Endothelial cell (in vitro differentiated cells): ENCODE measurements around the gene KRTAP5-4. TPM values are rescaled to one million over a fixed set of nuclear protein-coding genes. Genes with fewer than 3 reads are reported as not detected.
"Not testable (repeated sequence)": the region's sequence is repeated elsewhere in the genome, so short reads cannot be mapped to it uniquely, and the experiment has no call there.

Experiments
- DNase-seq: peaks from one replicate; pipeline ENCODE4 v3.0.0; 2021; ENCODE audit warnings: low spot score
- H3K27ac Mint-ChIP-seq: one replicate; pipeline ENCODE4 v1.8.0; 2021; ENCODE audit warnings: mixed read lengths, inconsistent platforms; ENCODE audit not compliant: unreplicated experiment
- H3K27me3 Mint-ChIP-seq: one replicate; pipeline ENCODE4 v1.8.0; 2021; ENCODE audit warnings: mild to moderate bottlenecking, moderate library complexity, mixed read lengths, inconsistent platforms; ENCODE audit not compliant: unreplicated experiment
- H3K36me3 Mint-ChIP-seq: one replicate; pipeline ENCODE4 v1.8.0; 2021; ENCODE audit warnings: mild to moderate bottlenecking, low read depth, mixed read lengths, inconsistent platforms; ENCODE audit not compliant: unreplicated experiment
- H3K4me1 Mint-ChIP-seq: one replicate; pipeline ENCODE4 v1.8.0; 2021; ENCODE audit warnings: mild to moderate bottlenecking, mixed read lengths, inconsistent platforms; ENCODE audit not compliant: unreplicated experiment
- H3K4me3 Mint-ChIP-seq: one replicate; pipeline ENCODE4 v1.8.0; 2021; ENCODE audit warnings: mild to moderate bottlenecking, mixed read lengths, inconsistent platforms; ENCODE audit not compliant: unreplicated experiment
- H3K9me3 Mint-ChIP-seq: one replicate; pipeline ENCODE4 v1.8.0; 2021; ENCODE audit warnings: mixed read lengths, inconsistent platforms; ENCODE audit not compliant: unreplicated experiment
- CTCF ChIP-seq: fragments of 200-600 bp; sonication (generic); IDR thresholded peaks from one replicate; pipeline ENCODE4 v1.5.0; 2021; ENCODE audit warnings: antibody characterized with exemption; ENCODE audit not compliant: unreplicated experiment
- long read RNA-seq: library from polyadenylated mRNA; unstranded; transcript quantifications from one replicate; pipeline ENCODE4 v2.0.0, GENCODE V29; 2020; ENCODE audit not compliant: unreplicated experiment
- total RNA-seq: library from RNA; stranded (reverse); fragmentation: NEBNext Ultra II Directional; extraction: Animal tissue kit (Norgen Biotek cat#: 25700); gene quantifications from one replicate; pipeline ENCODE4 v1.2.1, GENCODE V29; 2021; ENCODE audit not compliant: unreplicated experiment

Gene KRTAP5-4
- not detected for total RNA-seq
- long read RNA-seq: 0 reads

GRCh38 chr11:1622086-1622485, at the start of gene KRTAP5-4:
Gene KRTAP5-4, minus strand, starts transcription at chr11:1622138. Its CDS starts 45 bp downstream, at chr11:1622093.
- H3K36me3 Mint-ChIP-seq: no peaks in the 10 kb centered on the region
- no peak for DNase-seq
- H3K9me3 Mint-ChIP-seq: no peaks in the 10 kb centered on the region
- H3K4me1 Mint-ChIP-seq: peaks cover 10% of the 10 kb centered on the region
- TF ChIP-seq CTCF: no peak
- no peak within 1 kb of the TSS for H3K27ac Mint-ChIP-seq
- H3K4me3 Mint-ChIP-seq: no peak within 1 kb of the TSS
- H3K27me3 Mint-ChIP-seq: no peaks in the 10 kb centered on the region

- peaks cover 28% of the 10 kb centered on the region for H3K4me1 Mint-ChIP-seq
- TF ChIP-seq CTCF: no peak
- DNase-seq: no peak
- H3K9me3 Mint-ChIP-seq: no peaks in the 10 kb centered on the region
- no peak overlapping the region for H3K27ac Mint-ChIP-seq
- H3K36me3 Mint-ChIP-seq: no peaks in the 10 kb centered on the region
- peaks cover 8% of the 10 kb centered on the region for H3K27me3 Mint-ChIP-seq
- H3K4me3 Mint-ChIP-seq: no peak overlapping the region
These were observed 49.7 kb upstream of the KRTAP5-4 start for GRCh38 chr11:1671658-1672057.

GRCh38 chr11:1670905-1671371, 49.0 kb upstream of the KRTAP5-4 start:
- Mint-ChIP-seq H3K9me3 (no peaks in the 10 kb centered on the region), H3K4me1 (peaks cover 27% of the 10 kb centered on the region), H3K4me3 (no peak overlapping the region), H3K27me3 (peaks cover 8% of the 10 kb centered on the region), H3K27ac (no peak overlapping the region), H3K36me3 (no peaks in the 10 kb centered on the region)
- DNase-seq: no peak
- no peak for TF ChIP-seq CTCF

GRCh38 chr11:1670457-1670856, 48.5 kb upstream of the KRTAP5-4 start:
- H3K27me3 Mint-ChIP-seq, DNase-seq, H3K27ac Mint-ChIP-seq, H3K36me3 Mint-ChIP-seq, H3K4me3 Mint-ChIP-seq, H3K9me3 Mint-ChIP-seq: not testable (repeated sequence)
- peaks cover 22% of the 10 kb centered on the region for H3K4me1 Mint-ChIP-seq

GRCh38 chr11:1669546-1670218, 47.7 kb upstream of the KRTAP5-4 start:
- Mint-ChIP-seq H3K4me1 (peaks cover 16% of the 10 kb centered on the region), H3K27ac (no peak overlapping the region), H3K27me3 (peaks cover 8% of the 10 kb centered on the region), H3K9me3 (no peaks in the 10 kb centered on the region), H3K4me3 (no peak overlapping the region), H3K36me3 (no peaks in the 10 kb centered on the region)
- TF ChIP-seq CTCF: no peak
- no peak for DNase-seq
